ENCODE data around the gene RCBTB1.
"Not testable (repeated sequence)": the region's sequence is repeated elsewhere in the genome, so short reads cannot be mapped to it uniquely, and the experiment has no call there.

The RCBTB1 gene

GRCh38 chr13:49602615-49603014, 17.3 kb upstream of the RCBTB1 start:
- DNase-seq, result not testable (repeated sequence)

GRCh38 chr13:49602005-49602404, 16.6 kb upstream of the RCBTB1 start:
- no peak for DNase-seq

GRCh38 chr13:49597043-49597641, 11.8 kb upstream of the RCBTB1 start:
- no peak for DNase-seq

DNA sequence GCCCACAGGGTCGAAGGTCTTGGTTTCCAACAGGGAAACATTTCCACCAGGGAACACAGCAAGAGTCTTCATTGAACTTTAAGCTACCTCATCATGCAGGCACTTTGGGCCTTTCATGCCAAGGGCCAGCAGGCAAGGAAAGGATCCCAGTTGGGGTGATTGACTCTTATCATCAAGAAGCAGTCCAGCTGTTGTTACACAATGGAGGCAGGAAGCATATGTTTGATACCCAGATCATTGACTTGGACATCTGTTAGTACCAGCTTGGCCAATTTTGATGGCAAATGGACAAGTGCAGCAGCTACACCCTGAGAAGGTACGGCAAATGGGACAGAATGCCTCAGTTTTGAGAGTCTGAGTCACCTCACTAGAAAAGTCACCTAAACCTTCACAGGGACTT, 10.9 kb upstream of the RCBTB1 start:
- no peak for DNase-seq

- no peak for DNase-seq
Observed at GRCh38 chr13:49594576-49594975, 9.2 kb upstream of the RCBTB1 start.

DNA sequence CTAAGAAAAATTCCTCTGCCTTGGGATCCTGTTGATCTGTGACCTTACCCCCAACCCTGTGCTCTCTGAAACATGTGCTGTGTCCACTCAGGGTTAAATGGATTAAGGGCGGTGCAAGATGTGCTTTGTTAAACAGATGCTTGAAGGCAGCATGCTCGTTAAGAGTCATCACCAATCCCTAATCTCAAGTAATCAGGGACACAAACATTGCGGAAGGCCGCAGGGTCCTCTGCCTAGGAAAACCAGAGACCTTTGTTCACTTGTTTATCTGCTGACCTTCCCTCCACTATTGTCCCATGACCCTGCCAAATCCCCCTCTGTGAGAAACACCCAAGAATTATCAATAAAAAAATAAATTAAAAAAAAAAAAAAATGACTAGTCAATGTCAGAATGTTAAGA, 8.5 kb upstream of the RCBTB1 start:
- DNase-seq, result not testable (repeated sequence)

- DNase-seq, result not testable (repeated sequence)
Observed at GRCh38 chr13:49590714-49591113, 5.4 kb upstream of the RCBTB1 start.

- DNase-seq, result no peak
Observed at GRCh38 chr13:49587311-49587847, 2.0 kb upstream of the RCBTB1 start.

- DNase-seq, result no peak
Observed at GRCh38 chr13:49586717-49587116, 1.4 kb upstream of the RCBTB1 start.

- DNase-seq, result no peak
Observed at GRCh38 chr13:49584771-49585182, 581 bp downstream of the RCBTB1 start.

- no peak for DNase-seq
Observed at GRCh38 chr13:49580980-49581680, 4.2 kb downstream of the RCBTB1 start.

DNA sequence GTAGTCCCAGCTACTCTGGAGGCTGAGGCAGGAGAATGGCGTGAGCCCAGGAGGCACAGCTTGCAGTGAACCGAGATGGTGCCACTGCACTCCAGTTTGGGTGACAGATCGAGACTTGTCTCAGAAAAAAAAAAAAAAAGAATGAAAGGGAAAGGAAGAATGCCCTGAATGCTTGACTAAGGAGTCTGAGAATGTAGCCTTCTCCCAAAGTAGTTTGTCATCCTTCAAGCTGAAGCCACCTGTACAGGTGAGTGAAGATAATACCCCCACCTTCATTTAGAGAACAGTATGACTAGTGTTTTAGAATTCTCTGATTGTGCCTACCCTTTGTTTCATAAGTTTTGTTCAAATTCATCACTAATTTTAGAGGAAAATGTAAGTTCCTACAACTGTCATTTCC, 5.9 kb downstream of the RCBTB1 start:
- no peak for DNase-seq

DNA sequence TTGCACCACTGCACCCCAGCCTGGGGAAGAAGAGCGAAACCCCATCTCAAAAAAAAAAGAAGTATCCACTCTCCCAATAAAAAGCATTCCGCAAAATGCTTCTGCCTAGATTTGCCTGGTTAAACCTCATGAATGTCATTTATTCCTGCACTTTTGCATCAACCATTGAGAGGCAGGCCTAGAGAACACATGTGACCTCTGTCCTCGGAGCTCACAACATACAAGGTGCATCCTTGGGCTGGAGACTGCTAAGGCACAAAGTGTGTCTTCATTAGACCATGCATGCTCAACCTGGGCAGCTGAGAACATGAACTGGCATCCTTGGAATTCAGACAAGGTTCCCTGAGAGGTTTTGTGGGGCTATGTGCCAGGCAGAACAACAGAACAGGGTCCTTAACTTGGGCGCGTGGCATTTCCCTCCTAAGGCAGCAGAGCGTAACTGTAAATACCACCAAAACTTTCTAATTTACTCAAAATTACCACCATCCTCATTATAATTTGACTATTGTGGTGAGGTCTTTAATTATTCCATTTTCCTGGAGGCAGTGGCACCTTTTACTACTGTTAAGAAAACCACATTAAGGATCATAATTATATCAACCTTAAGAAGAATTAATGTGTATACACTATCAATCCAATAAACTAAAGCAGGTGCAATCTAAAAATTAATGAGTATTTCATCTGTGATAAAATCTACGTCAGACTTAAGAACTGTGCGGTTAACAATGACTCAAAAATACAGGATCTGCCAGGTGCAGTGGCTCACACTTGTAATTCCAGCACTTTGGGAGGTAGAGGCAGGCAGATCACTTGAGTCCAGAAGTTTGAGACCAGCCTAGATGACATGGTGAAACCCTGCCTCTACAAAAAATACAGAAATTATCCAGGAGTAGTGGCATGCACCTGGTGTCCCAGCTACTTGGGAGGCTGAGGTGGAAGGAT, 13.8 kb downstream of the RCBTB1 start:
- no peak for DNase-seq

- DNase-seq, result no peak
Observed at GRCh38 chr13:49569993-49570689, 15.2 kb downstream of the RCBTB1 start.

DNA sequence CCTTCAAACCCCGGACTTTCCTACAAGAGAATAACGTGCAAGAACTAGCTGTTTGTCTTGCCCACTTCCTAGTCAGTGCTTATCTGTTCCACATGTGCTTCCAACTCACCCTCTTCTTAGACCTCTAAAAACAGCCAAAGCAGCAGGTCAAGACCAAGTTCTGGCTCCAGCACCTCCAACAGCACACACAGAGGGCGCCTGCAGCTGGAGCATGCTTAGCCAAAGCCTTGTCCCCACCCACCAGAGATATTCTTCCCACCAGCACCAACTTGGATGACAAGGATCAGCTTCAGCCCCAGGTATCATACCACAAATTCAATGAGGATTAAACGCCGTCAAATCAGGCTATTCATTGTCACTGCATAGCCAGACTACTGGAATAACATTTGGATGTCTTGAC, 17.9 kb downstream of the RCBTB1 start:
- no peak for DNase-seq

GRCh38 chr13:49566461-49566860, 18.9 kb downstream of the RCBTB1 start:
- DNase-seq, result no peak

DNA sequence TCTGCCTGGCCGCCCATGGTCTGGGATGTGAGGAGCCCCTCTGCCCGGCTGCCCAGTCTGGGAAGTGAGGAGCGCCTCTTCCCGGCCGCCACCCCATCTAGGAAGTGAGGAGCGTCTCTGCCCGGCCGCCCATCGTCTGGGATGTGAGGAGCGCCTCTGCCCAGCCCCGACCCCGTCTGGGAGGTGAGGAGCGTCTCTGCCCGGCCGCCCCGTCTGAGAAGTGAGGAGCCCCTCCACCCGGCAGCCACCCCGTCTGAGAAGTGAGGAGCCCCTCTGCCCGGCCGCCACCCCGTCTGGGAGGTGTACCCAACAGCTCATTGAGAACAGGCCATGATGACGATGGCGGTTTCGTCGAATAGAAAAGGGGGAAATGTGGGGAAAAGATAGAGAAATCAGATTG, 19.9 kb downstream of the RCBTB1 start:
- not testable (repeated sequence) for DNase-seq

DNA sequence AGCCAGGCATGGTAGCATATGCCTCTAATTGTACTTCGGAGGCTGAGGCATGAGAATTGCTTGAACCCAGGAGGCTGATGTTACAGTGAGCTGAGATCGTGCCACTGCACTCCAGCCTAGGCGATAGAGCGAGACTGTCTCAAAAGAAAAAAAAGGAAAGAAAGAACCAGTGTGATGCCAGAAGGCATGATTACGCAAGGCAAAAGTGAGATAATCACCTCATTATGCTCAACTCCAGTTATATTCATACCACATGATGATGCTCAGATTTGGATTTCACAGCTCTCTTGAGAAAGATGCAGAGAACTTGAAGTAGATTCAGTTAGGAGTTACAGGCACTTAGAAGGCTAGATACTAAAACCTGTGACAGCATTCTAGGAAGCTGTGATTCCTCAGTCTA, 21.8 kb downstream of the RCBTB1 start:
- no peak for DNase-seq

- no peak for DNase-seq
Observed at GRCh38 chr13:49561062-49561410, 24.3 kb downstream of the RCBTB1 start.

DNA sequence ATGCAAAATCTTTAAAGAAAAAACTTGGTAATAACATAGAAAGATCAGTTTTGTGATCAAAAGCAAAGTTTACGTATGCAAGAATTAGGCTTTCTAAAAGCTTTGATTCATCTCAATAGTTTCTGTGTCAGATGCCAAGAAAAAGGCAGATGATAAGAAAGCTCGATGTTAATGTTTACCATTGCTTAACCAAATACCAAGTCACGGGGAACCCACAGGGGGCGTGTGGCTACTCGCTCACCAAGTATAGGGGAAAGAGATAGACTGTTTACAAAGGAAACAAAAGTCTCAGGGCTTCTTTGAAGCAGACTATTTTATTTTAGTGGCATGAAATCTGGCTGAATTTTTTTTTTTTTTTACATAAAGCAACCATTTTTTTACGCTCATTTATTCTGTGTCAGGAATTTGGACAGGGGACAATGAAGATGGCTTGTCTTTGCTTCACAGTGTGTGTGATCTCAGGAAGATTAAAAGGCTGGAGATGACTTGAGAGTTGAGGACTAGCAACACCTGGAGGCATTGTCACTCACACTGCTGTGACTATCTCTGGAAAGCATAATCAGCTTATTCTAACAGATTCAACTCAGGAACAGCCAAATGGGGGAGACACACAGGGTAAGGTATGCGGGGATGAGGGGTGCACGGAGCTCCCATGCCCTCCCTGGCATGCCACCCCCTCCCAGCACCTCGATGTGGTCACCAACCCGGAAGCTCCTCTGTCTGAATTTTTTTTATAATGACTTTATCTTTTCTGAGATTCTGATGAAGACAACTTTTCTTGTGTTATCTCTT, 24.9 kb downstream of the RCBTB1 start:
- no peak for DNase-seq

DNA sequence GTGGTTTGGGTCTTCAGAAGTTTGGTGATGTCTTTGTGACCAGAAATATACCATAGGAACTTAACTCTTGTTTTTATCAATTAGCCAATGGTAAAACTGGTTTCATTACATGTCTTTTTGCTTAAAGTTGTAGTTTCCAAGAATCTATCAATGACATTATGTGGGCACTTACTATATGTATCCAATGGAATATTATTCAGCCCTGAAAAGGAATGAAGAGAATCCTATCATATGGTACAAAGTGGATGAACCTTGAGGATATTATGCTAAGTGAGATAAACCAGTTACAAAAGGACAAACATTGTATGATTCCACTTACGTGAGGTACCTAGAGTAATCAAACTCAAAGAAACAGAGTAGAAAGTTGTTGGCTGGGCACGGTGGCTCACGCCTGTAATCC, 26.4 kb downstream of the RCBTB1 start:
- DNase-seq, result no peak

- no peak for DNase-seq
Observed at GRCh38 chr13:49554387-49554786, 31.0 kb downstream of the RCBTB1 start.
